GM21390 (cell line): ENCODE data around the gene ARHGEF18.
A peak's percentile ranks its signal among the peaks of the same experiment; 100 is the strongest.
"Not testable (repeated sequence)": the region's sequence is repeated elsewhere in the genome, so short reads cannot be mapped to it uniquely, and the experiment has no call there.

Source experiments
- ATAC-seq: cut with Tn5 transposase; IDR thresholded peaks from one replicate; pipeline ENCODE4 v1.9.1; 2021; ENCODE audit not compliant: unreplicated experiment

ARHGEF18 gene

DNA sequence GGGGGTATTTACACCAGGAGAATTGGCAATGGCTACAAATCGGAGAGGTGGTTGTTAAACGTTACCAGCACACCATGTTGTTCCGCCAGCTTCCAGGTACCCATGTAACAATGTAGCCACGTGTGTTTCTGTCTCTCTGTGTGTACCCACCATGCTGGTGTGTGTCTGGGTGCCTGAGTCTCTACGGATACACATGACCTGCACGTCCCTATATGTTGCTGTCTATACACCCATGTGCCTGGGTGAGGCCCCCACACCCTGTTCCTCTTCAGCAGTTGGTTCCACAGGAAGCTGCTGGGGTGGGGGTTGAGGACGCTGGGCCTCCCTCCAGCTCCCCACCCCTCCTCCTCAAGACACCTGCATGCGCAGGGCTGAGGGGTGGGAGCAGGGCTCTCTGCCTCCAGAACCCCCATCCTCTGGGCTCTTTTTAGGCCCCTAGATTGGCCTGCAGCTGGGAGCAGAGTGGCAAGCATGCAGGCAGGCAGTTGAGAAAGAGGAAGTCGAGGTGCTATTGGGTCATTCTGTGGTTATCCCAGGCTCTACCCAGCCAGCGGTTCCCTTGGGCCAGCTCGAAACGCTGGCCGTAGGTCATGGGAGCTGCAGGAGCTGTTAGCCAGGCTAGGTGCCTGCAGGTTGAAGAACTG is at the start of gene ARHGEF18:
Gene ARHGEF18, plus strand, starts transcription at position 351 of the 644 bp plus-strand sequence. CDS start 13,954 bp downstream, outside the sequence.
- no peak for ATAC-seq

DNA sequence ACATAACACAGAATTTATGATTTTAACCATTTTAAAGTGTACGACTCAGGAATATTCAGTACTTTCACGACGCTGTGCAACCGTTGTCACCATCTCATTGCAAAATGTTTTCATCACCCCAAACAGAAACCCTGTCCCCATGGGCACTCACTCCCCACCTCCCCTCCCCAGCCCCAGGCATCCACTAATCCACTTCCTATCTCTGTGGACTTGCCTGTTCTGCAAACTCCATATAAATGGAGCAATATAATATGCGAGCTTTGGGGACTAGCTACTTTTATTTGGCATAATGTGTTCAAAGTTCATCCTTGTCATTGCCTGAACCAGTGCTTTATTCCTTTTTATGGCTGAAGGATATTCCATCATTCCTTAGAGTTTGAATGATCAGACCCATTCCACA is 47.2 kb upstream of the ARHGEF18 start:
- no peak for ATAC-seq

DNA sequence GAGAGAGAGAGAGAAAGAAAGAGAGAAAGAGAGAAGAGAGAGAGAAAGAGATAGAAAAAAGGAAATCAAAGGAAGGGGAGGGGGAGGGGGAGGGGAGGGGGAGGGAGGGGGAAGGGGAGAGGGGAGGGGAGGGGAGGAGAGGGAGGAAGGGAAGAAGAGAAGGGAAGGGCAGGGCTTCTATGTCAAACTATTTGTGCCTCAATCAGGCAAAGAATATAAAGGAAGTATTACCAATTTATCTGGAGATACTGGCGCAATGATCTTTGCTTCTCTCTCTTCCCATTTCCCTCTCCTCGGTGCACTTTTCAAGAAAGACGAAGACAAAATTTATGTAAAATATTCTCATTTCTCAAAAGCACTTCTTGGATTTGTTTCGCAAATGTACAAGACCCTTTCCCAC is 45.3 kb upstream of the ARHGEF18 start:
- no peak for ATAC-seq

DNA sequence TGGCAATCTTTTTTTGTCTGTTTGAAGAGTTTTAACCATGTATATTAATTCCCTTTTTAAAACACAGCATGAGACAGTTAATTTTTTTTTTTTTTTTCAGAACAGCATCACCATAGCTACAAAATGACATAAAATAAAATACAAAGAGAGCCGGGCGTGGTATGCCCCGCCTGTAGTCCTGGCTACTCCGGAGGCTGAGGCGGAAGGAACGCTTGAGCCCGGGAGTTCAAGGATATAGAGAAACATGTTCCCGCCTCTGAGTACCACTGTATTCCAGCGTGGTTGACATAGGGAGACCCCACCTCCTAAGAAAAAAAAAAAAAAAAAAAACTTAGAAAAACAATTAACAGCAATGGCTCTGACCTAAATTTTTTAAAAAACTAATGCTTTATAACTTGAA is 44.5 kb upstream of the ARHGEF18 start:
- ATAC-seq, result no peak

DNA sequence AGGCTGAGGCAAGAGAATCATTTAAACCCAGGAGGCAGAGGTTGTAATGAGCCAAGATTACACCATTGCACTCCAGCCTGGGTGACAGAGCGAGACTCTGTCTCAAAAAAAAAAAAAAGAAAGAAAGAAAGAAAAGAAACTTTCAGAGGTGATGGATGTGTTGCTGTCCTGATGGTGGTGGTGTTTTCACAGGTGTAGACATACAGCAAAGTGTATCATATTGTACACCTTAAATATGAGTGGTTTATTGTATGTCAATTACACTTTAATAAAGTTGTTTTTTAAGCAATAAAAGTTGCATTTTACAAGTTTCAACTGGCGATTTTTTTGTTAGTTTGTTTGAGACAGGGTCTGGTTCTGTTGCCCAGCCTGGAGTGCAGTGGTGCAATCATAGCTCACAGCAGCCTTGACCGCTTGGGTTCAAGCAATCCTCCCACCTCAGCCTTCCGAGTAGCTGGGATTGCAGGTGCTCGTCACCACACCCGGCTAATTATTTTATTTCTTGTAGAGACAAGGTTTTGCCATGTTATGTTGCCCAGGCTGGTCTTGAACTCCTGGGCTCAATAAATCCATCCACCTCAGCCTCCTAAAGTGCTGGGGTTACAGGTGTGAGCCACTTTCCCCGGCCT is 41.0 kb upstream of the ARHGEF18 start:
- no peak for ATAC-seq

- ATAC-seq, result not testable (repeated sequence)
Observed at GRCh38 chr19:7308327-7308726, 40.4 kb upstream of the ARHGEF18 start.

DNA sequence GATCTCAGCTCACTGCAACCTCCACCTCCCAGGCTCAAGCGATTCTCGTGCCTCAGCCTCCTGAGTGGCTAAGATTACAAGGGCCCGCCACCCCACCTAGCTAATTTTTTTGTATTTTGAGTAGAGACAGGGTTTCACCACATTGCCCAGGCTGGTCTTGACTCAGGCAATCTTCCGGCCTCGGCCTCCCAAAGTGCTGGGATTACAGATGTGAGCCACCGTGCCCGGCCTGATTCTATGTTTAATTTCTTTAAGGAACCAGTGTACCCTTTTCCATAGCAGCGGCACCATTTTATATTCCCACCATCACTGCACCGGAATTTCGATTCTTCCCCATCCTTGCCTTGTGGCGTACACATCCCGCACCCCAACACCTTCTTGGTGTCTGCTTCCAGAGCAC is 36.8 kb upstream of the ARHGEF18 start:
- no peak for ATAC-seq

DNA sequence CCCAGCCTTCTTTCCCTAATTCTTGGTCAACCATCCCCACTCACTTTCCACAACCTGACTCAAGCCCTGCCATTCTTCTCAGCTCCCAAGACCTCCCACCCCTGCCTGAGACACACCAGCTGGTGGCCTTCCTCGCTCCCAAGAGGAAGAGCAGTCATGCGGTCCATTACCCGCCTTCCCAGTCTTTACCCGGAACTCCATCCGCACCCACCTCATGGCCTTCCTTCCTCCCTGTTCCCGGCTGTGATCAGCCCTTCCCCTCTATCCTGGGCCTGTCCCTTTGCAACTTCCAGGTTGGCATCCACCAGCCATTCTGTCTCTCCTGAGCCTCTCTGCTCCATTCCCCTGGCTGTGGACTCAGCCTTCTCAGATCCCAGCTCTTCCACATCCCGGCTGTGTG is 35.9 kb upstream of the ARHGEF18 start:
- no peak for ATAC-seq

GRCh38 chr19:7318176-7318575 is 30.6 kb upstream of the ARHGEF18 start:
- no peak for ATAC-seq

DNA sequence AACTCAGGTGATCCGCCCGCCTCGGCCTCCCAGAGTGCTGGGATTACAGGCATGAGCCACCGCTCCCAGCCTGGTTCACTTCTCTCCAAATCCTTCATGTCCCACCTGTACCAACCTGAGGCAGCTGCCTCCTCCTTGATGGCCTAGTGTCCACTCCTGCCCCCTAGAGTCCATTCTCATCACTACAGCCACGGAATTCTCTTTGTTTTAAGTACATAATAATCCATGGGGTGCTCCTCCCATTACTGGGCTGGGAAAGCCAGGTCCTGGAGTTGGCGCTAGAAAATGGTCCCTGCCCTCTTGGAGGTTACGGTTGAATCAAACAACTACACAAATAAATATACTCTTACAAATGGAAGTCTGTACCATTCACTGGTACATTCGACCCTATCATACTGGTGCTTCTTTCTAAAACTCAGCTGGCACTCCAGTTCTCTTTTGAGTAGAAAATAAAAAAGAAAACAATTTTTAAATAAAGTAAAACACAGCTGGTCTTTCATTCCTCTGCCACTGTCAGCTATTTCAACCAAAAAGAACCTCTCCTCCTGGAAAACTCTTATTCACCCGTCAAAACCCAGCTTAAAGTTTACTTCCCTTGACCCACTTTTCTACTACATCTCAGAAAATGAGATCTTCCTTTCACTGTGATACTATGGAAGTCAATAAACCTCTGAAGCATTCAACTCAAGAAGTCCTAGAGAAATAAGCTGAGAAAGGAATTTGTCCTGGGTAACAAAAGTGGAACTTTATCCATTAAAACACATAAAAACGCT is 22.4 kb upstream of the ARHGEF18 start:
- no peak for ATAC-seq

DNA sequence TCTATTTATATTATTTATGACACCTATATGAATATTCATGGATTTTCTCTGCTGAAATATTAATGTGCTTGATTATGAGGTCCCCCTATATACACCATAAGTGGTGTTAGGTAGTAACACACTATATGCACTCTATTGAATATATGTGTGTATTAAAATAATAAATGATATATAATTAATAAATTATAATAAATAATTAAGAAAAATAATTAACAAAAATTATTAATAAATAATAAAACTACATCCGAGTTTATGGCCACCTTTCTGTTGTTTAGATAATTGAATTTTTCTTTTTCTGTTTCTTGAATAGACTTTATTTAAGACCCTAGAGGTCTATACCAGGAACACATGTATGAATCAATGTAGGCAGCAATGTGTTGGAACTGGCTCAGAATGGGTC is 20.9 kb upstream of the ARHGEF18 start:
- ATAC-seq, result no peak

DNA sequence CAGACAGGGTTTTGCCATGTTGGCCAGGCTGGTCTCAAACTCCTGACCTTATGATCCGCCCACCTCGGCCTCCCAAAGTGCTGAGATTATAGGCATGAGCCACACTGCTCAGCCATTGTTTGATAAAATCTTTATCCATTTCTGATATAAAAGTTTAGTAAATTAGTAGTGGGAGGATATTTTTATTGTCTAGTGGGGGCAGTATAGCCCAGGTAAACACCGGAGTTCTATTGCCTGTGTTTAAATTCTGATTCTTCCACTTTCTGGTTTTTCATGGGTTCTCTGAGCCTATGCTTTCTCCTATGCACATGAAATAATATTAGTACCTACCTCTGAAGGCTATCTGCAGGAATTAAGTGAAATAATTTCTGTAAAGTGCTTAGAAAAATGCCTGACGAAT is 20.1 kb upstream of the ARHGEF18 start:
- no peak for ATAC-seq

DNA sequence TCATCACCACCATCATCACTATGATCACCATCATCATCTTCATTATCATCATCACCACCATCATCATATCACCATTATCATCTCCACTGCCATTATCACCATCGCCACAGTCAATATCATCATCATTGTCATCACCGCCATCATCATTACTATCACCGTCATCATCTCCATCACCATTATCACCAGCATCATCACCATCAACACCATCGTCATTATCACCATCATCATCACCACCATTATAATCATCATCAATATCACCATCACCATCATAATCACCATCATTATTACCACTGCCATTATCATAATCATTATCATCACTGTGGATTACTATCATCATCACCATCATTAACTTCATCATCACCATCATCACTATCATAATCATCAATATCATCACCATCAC is 17.3 kb upstream of the ARHGEF18 start:
- no peak for ATAC-seq

DNA sequence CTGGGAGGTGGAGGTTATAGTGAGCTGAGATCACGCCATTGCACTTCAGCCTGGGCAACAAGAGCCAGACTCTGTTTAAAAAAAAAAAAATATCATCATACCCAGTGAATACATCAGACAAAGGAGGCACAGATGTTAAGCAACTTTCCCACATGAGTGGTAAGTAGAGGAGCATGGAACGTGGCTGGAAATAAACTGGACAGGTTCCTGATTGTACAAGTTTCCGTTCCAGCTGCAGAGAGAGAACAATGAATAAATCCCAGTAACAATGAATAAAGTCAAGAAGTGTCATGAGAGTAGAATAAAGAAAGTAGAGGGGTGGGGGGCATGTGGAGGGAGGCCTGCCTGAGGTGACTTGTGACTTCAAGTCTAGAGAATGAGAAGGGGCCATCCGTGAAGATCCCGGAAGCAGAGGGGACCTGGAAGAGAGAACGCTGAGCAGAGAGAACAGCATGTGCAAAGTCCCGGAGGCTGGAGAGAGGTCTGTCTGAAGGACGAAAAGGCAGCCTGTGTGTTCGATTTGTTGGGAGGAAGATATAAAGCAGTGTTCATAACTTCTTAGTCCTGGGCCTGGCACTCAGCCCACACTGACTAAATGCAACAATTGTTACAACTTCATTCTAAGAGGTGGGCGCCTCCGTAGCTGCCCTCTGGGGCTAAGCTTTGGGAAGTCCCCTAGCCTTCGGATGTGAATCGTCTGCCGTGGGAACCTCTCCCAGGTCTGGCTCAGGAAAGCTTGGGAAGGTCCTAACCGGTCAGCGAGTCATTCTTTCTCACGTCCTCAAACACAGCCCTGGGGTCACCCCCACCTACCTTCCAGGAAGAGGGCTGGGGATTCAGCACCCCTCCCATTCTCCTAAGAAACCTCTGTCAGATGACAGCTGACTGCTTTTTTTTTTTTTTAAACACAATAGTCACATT is 15.3 kb upstream of the ARHGEF18 start:
- ATAC-seq, result no peak

DNA sequence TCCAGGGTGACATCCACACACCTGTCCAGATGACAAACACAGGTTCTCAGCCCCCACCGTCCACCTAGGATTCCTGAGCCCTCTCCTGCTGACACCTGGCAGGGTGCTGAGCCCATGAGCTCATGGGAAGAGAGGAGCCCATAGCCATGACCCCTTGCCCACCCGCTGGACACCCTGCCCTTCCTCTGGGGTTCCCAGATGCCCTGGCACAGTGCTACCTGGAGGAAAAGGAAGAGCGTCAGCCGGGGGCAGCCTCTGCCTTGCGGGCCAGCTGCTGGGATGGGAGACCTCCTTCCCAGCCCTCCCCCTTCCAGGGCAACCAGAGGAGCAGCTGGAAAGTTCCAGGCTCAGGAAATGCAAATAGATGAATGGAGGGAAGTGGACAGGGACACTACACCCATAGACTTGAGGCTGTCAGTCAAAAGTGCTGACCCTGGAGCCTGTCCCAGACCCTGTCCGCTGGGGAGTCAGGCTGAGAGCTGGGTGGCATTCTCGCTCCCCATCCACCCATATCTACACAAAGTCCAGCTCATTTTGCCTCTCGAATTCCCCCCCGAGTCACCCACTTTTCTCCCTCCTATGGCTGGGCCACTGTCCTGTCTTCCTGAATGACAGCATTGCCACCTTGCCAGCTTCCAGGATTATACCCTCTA is 12.3 kb upstream of the ARHGEF18 start:
- ATAC-seq, result no peak

DNA sequence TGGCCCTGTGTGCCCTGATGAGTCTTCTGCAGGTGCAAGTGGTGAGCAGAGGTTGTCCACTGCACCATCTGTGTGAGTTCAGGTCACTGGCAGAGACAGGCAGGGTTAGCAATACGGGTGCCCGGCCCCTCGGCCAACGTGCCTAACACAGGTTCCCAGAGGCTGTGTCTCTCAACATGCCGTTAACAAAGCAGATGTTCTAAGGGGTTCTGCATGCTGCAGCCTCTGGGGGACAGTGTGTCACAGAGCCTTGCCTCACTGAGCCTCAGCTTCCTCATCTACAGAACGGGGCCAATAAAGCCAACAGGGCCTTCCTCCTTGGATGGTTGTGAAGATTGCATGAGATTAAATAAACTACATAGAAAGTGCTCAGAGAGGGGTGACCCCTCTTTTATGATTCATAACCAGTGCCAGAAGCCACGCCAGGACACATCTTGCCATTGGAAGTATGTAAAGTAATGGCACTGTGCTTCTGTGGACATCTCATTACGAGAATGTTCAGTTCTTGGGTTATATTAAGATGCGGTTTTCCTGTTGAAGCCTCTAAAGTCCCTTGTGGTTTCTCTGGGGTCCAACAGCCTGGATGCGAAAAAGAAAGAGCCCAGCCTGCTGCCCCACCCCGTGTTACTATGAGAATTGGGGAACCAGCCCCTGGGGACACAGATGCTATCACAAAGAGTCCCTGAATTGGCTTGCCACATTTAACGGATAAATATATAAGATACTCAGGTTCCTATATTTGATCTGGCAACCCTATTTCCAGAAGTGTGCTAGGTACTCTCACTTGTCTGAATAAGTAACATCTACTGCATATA is 11.2 kb upstream of the ARHGEF18 start:
- peak; percentile 69 for ATAC-seq

DNA sequence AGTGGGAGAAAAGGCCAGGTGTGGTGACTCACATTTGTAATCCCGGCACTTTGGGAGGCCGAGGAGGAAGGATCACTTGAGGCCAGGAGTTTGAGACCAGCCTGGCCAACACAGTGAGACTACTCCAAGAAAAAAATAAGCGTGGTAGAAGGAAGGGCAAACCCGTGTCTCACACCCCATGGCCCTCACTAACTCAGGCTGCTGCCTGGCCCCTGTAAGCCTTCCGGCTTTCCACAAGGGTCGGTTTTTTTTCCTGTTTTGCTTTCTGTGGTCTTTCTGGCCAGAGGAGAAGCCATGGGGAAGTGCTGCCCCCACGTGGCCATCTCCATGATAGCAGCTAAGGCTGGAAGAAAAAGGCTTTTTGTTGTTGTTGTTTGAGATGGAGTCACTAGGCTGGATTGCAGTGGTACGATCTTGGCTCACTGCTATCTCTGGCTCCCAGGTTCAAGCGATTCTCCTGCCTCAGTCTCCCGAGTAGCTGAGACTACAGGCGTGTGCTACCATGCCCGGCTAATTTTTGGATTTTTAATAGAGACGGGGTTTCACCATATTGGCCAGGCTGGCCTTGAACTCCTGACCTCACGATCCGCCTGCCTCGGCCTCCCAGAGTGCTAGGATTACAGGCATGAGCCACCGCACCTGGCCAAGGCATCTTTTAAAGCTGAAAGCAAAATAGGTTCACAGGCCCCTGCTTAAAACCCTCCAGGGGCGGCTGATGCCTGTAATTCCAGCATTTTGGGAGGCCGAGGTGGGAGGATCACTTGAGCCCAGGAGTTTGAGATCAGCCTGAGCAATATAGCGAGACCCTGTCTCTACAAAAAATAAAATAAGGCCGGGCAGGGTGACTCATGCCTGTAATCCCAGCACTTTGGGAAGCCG is 7.5 kb upstream of the ARHGEF18 start:
- ATAC-seq, result no peak

GRCh38 chr19:7342143-7342542 is 6.6 kb upstream of the ARHGEF18 start:
- no peak for ATAC-seq

DNA sequence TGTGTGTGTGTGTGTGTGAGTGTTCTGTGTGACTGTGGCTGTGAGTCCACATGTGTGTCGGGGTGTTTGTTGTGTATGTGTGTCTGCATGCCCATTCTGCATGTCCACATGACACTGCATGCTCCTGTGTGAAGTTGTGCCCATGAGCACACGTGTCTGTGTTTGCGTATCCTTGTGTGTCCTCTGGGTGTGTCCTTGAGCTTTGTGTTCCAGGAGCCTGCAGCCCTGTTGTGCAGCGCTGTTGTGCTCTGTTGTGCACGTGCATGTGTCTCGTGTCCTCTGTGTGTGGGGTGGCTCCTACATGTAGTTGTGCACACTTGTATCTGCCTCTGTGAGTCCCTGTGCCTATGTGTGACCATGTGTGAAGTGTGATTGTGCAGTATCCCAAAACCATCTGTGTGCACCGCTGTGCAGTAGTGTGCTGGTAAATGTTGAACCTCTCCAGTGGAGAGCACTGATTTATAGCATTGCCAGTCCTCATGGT is 2.2 kb upstream of the ARHGEF18 start:
- ATAC-seq, result no peak
